ENCODE data around the gene TOR4A.

Gene TOR4A

GRCh38 chr9:137244486-137245449 lies 32.8 kb upstream of the TOR4A start:
- Histone ChIP-seq H3K27ac (ENCODE audit: low read depth, low read length) (no peak overlapping the region), H3K27me3 (ENCODE audit: control insufficient read depth in 5 of 5, insufficient read depth in 4 of 5, low read length in 5 of 5) (peaks cover 0 to 3% (median 0%) of the 10 kb centered on the region in 5 donors), H3K9me3 (ENCODE audit: control insufficient read depth in 5 of 5, low read length in 5 of 5) (no peaks in the 10 kb centered on the region), H3K36me3 (ENCODE audit: control insufficient read depth in 5 of 5, insufficient read depth in 5 of 5, low read length in 5 of 5) (peaks cover 0 to 21% (median 19%) of the 10 kb centered on the region in 5 donors), H3K4me3 (ENCODE audit: low read depth in 1 of 5, low read length in 5 of 5) (no peak overlapping the region), H3K9ac (ENCODE audit: low read length in 5 of 5) (no peak overlapping the region), H3K4me1 (ENCODE audit: control insufficient read depth in 5 of 5, insufficient read depth in 5 of 5, low read length in 5 of 5) (peaks cover 8 to 47% (median 25%) of the 10 kb centered on the region in 5 donors)

GRCh38 chr9:137245450-137246421 lies 31.8 kb upstream of the TOR4A start:
- Histone ChIP-seq H3K9ac (ENCODE audit: low read length in 5 of 5) (no peak overlapping the region), H3K36me3 (ENCODE audit: control insufficient read depth in 5 of 5, insufficient read depth in 5 of 5, low read length in 5 of 5) (peaks cover 0 to 21% (median 19%) of the 10 kb centered on the region in 5 donors), H3K4me1 (ENCODE audit: control insufficient read depth in 5 of 5, insufficient read depth in 5 of 5, low read length in 5 of 5) (peaks cover 8 to 50% (median 27%) of the 10 kb centered on the region in 5 donors), H3K9me3 (ENCODE audit: control insufficient read depth in 5 of 5, low read length in 5 of 5) (no peaks in the 10 kb centered on the region), H3K4me3 (ENCODE audit: low read depth in 1 of 5, low read length in 5 of 5) (no peak overlapping the region), H3K27me3 (ENCODE audit: control insufficient read depth in 5 of 5, insufficient read depth in 4 of 5, low read length in 5 of 5) (peaks cover 0 to 3% (median 0%) of the 10 kb centered on the region in 5 donors), H3K27ac (ENCODE audit: low read depth, low read length) (no peak overlapping the region)

- Histone ChIP-seq H3K4me3 (ENCODE audit: low read depth in 1 of 5, low read length in 5 of 5) (no peak overlapping the region), H3K4me1 (ENCODE audit: control insufficient read depth in 5 of 5, insufficient read depth in 5 of 5, low read length in 5 of 5) (peaks cover 4 to 48% (median 24%) of the 10 kb centered on the region in 5 donors), H3K9ac (ENCODE audit: low read length in 5 of 5) (no peak overlapping the region), H3K27me3 (ENCODE audit: control insufficient read depth in 5 of 5, insufficient read depth in 4 of 5, low read length in 5 of 5) (peaks cover 0 to 3% (median 0%) of the 10 kb centered on the region in 5 donors), H3K9me3 (ENCODE audit: control insufficient read depth in 5 of 5, low read length in 5 of 5) (no peaks in the 10 kb centered on the region), H3K36me3 (ENCODE audit: control insufficient read depth in 5 of 5, insufficient read depth in 5 of 5, low read length in 5 of 5) (peaks cover 0 to 16% (median 16%) of the 10 kb centered on the region in 5 donors), H3K27ac (ENCODE audit: low read depth, low read length) (no peak overlapping the region)
These were observed 30.2 kb upstream of the TOR4A start for GRCh38 chr9:137247135-137247915.

- H3K27ac ChIP-seq (ENCODE audit: low read depth, low read length) = no peak overlapping the region
- no peak overlapping the region for H3K4me3 ChIP-seq (ENCODE audit: low read depth in 1 of 5, low read length in 5 of 5)
- peaks cover 0 to 43% (median 18%) of the 10 kb centered on the region in 5 donors for H3K4me1 ChIP-seq (ENCODE audit: control insufficient read depth in 5 of 5, insufficient read depth in 5 of 5, low read length in 5 of 5)
- H3K9ac ChIP-seq (ENCODE audit: low read length in 5 of 5) = no peak overlapping the region
- H3K9me3 ChIP-seq (ENCODE audit: control insufficient read depth in 5 of 5, low read length in 5 of 5) = no peaks in the 10 kb centered on the region
- H3K36me3 ChIP-seq (ENCODE audit: control insufficient read depth in 5 of 5, insufficient read depth in 5 of 5, low read length in 5 of 5) = peaks cover 0 to 11% (median 10%) of the 10 kb centered on the region in 5 donors
- H3K27me3 ChIP-seq (ENCODE audit: control insufficient read depth in 5 of 5, insufficient read depth in 4 of 5, low read length in 5 of 5) = peaks cover 0 to 3% (median 0%) of the 10 kb centered on the region in 5 donors
These were observed 29.7 kb upstream of the TOR4A start for GRCh38 chr9:137247916-137248175.

- Histone ChIP-seq H3K27ac (ENCODE audit: low read depth, low read length) (no peak overlapping the region), H3K4me1 (ENCODE audit: control insufficient read depth in 5 of 5, insufficient read depth in 5 of 5, low read length in 5 of 5) (peaks cover 0 to 39% (median 26%) of the 10 kb centered on the region in 5 donors), H3K9me3 (ENCODE audit: control insufficient read depth in 5 of 5, low read length in 5 of 5) (no peaks in the 10 kb centered on the region), H3K27me3 (ENCODE audit: control insufficient read depth in 5 of 5, insufficient read depth in 4 of 5, low read length in 5 of 5) (peaks cover 0 to 2% (median 0%) of the 10 kb centered on the region in 5 donors), H3K36me3 (ENCODE audit: control insufficient read depth in 5 of 5, insufficient read depth in 5 of 5, low read length in 5 of 5) (no peaks in the 10 kb centered on the region), H3K4me3 (ENCODE audit: low read depth in 1 of 5, low read length in 5 of 5) (no peak overlapping the region), H3K9ac (ENCODE audit: low read length in 5 of 5) (peak overlapping the region in 1 of 5 donors; percentile 31)
These were observed 27.0 kb upstream of the TOR4A start for GRCh38 chr9:137250329-137251193.

GRCh38 chr9:137251194-137251461 lies 26.4 kb upstream of the TOR4A start, which contains the start of gene STPG3:
Gene STPG3, plus strand, starts transcription at chr9:137251286. Its CDS starts 1 bp downstream, at chr9:137251287.
- no peaks in the 10 kb centered on the region for H3K27me3 ChIP-seq (ENCODE audit: control insufficient read depth in 5 of 5, insufficient read depth in 4 of 5, low read length in 5 of 5)
- H3K4me3 ChIP-seq (ENCODE audit: low read depth in 1 of 5, low read length in 5 of 5) = no peak within 1 kb of the TSS
- H3K4me1 ChIP-seq (ENCODE audit: control insufficient read depth in 5 of 5, insufficient read depth in 5 of 5, low read length in 5 of 5) = peaks cover 2 to 45% (median 31%) of the 10 kb centered on the region in 5 donors
- H3K27ac ChIP-seq (ENCODE audit: low read depth, low read length) = no peak within 1 kb of the TSS
- peaks cover 0 to under 1% (median 0%) of the 10 kb centered on the region in 5 donors for H3K36me3 ChIP-seq (ENCODE audit: control insufficient read depth in 5 of 5, insufficient read depth in 5 of 5, low read length in 5 of 5)
- H3K9ac ChIP-seq (ENCODE audit: low read length in 5 of 5) = peak within 1 kb of the TSS in 1 of 5 donors; percentile 31
- no peaks in the 10 kb centered on the region for H3K9me3 ChIP-seq (ENCODE audit: control insufficient read depth in 5 of 5, low read length in 5 of 5)

- H3K36me3 ChIP-seq (ENCODE audit: control insufficient read depth in 5 of 5, insufficient read depth in 5 of 5, low read length in 5 of 5) = peaks cover 0 to 6% (median 2%) of the 10 kb centered on the region in 5 donors
- H3K9ac ChIP-seq (ENCODE audit: low read length in 5 of 5) = no peak overlapping the region
- no peaks in the 10 kb centered on the region for H3K27me3 ChIP-seq (ENCODE audit: control insufficient read depth in 5 of 5, insufficient read depth in 4 of 5, low read length in 5 of 5)
- peaks cover 6 to 51% (median 37%) of the 10 kb centered on the region in 5 donors for H3K4me1 ChIP-seq (ENCODE audit: control insufficient read depth in 5 of 5, insufficient read depth in 5 of 5, low read length in 5 of 5)
- no peak overlapping the region for H3K27ac ChIP-seq (ENCODE audit: low read depth, low read length)
- no peaks in the 10 kb centered on the region for H3K9me3 ChIP-seq (ENCODE audit: control insufficient read depth in 5 of 5, low read length in 5 of 5)
- H3K4me3 ChIP-seq (ENCODE audit: low read depth in 1 of 5, low read length in 5 of 5) = no peak overlapping the region
These were observed 25.8 kb upstream of the TOR4A start for GRCh38 chr9:137251490-137252268.

GRCh38 chr9:137252555-137253506 lies 24.7 kb upstream of the TOR4A start:
- no peak overlapping the region for H3K27ac ChIP-seq (ENCODE audit: low read depth, low read length)
- peaks cover 7 to 47% (median 38%) of the 10 kb centered on the region in 5 donors for H3K4me1 ChIP-seq (ENCODE audit: control insufficient read depth in 5 of 5, insufficient read depth in 5 of 5, low read length in 5 of 5)
- no peak overlapping the region for H3K4me3 ChIP-seq (ENCODE audit: low read depth in 1 of 5, low read length in 5 of 5)

More at GRCh38 chr9:137252555-137253506, 24.7 kb upstream of the TOR4A start:
- Histone ChIP-seq H3K9ac (ENCODE audit: low read length in 5 of 5) (no peak overlapping the region), H3K36me3 (ENCODE audit: control insufficient read depth in 5 of 5, insufficient read depth in 5 of 5, low read length in 5 of 5) (peaks cover 0 to 11% (median 6%) of the 10 kb centered on the region in 5 donors), H3K9me3 (ENCODE audit: control insufficient read depth in 5 of 5, low read length in 5 of 5) (no peaks in the 10 kb centered on the region), H3K27me3 (ENCODE audit: control insufficient read depth in 5 of 5, insufficient read depth in 4 of 5, low read length in 5 of 5) (no peaks in the 10 kb centered on the region)

Data from subcutaneous abdominal adipose tissue (tissue), 5 donors.